WTC11 (cell line): ENCODE results near the gene PLEKHH1. TPM values are rescaled to one million over a fixed set of nuclear protein-coding genes. Genes with fewer than 3 reads are reported as not detected.

Experiments
- ATAC-seq: fragments of 200-7000 bp; cut with Tn5 transposase; 2 replicates; pipeline ENCODE4 v1.10.0; 2021; ENCODE audit warnings: mild to moderate bottlenecking, moderate library complexity
- CTCF ChIA-PET: fragments of 300-600 bp; sonication (Branson Sonifier 250); formaldehyde crosslinking; loops from one replicate; lab custom pipeline; 2021; ENCODE audit warnings: antibody characterized with exemption; lab: Charles Lee
- POLR2A ChIA-PET: fragments of 350-600 bp; sonication (Branson Sonifier 250); formaldehyde crosslinking; loops from one replicate; lab custom pipeline; 2021; ENCODE audit warnings: antibody characterized with exemption; lab: Charles Lee
- DNase-seq: peaks from one replicate; pipeline ENCODE4 v3.0.0; 2021; ENCODE audit warnings: low spot score
- H3K27ac Mint-ChIP-seq: 2 replicates; pipeline ENCODE4 v1.8.0; 2021; ENCODE audit warnings: mixed read lengths
- H3K27me3 Mint-ChIP-seq: 2 replicates; pipeline ENCODE4 v1.8.0; 2021; ENCODE audit warnings: low read depth, mild to moderate bottlenecking, moderate library complexity, mixed read lengths
- H3K36me3 Mint-ChIP-seq: 2 replicates; pipeline ENCODE4 v1.8.0; 2021; ENCODE audit warnings: mixed read lengths
- H3K4me1 Mint-ChIP-seq: 2 replicates; pipeline ENCODE4 v1.8.0; 2022; ENCODE audit warnings: mixed read lengths
- H3K4me3 Mint-ChIP-seq: 2 replicates; pipeline ENCODE4 v1.8.0; 2021; ENCODE audit warnings: mild to moderate bottlenecking, moderate library complexity, mixed read lengths
- H3K9me3 Mint-ChIP-seq: 2 replicates; pipeline ENCODE4 v1.8.0; 2021; ENCODE audit warnings: mixed read lengths
- AR ChIP-seq: fragments of 250-450 bp; sonication (Bioruptor Pico); IDR thresholded peaks from 2 replicates; pipeline ENCODE4 v1.9.0; 2021; ENCODE audit warnings: mild to moderate bottlenecking
- ATF1 ChIP-seq: sonication (generic); formaldehyde crosslinking; IDR thresholded peaks from 2 replicates; pipeline ENCODE4 v1.8.1; 2023; ENCODE audit warnings: mild to moderate bottlenecking, moderate library complexity, missing genetic modification reagents
- ATF3 ChIP-seq: sonication (generic); formaldehyde crosslinking; conservative IDR thresholded peaks from 2 replicates; pipeline ENCODE4 v1.8.1; 2022; ENCODE audit warnings: mild to moderate bottlenecking, missing genetic modification reagents
- CREM ChIP-seq: sonication (generic); formaldehyde crosslinking; IDR thresholded peaks from 2 replicates; pipeline ENCODE4 v1.8.1; 2022; ENCODE audit warnings: mild to moderate bottlenecking, missing genetic modification reagents, moderate library complexity
- EMX1 ChIP-seq: fragments of 250-450 bp; sonication (Bioruptor Pico); IDR thresholded peaks from 2 replicates; pipeline ENCODE4 v1.8.0; 2021; ENCODE audit warnings: mild to moderate bottlenecking
- JAZF1 ChIP-seq: fragments of 250-450 bp; sonication (Bioruptor Pico); IDR thresholded peaks from 2 replicates; pipeline ENCODE4 v1.9.0; 2021; ENCODE audit warnings: moderate library complexity, mild to moderate bottlenecking, inconsistent platforms
- JUN ChIP-seq: sonication (generic); formaldehyde crosslinking; IDR thresholded peaks from 2 replicates; pipeline ENCODE4 v1.8.0; 2023; ENCODE audit warnings: mild to moderate bottlenecking, missing genetic modification reagents
- KAT7 ChIP-seq: sonication (generic); formaldehyde crosslinking; IDR thresholded peaks from 2 replicates; pipeline ENCODE4 v1.8.1; 2023; ENCODE audit warnings: missing genetic modification reagents, mild to moderate bottlenecking, borderline replicate concordance
- MLX ChIP-seq: sonication (generic); formaldehyde crosslinking; IDR thresholded peaks from 2 replicates; pipeline ENCODE4 v1.8.1; 2023; ENCODE audit warnings: mild to moderate bottlenecking, missing genetic modification reagents, moderate library complexity
- NR3C1 ChIP-seq: sonication (generic); formaldehyde crosslinking; conservative IDR thresholded peaks from 2 replicates; pipeline ENCODE4 v1.8.1; 2023; ENCODE audit warnings: low read depth, mild to moderate bottlenecking, missing genetic modification reagents
- OVOL2 ChIP-seq: fragments of 250-450 bp; sonication (Bioruptor Pico); IDR thresholded peaks from 2 replicates; pipeline ENCODE4 v1.9.0; 2021; ENCODE audit warnings: mild to moderate bottlenecking, borderline replicate concordance
- PRRX2 ChIP-seq: fragments of 250-450 bp; sonication (Bioruptor Pico); IDR thresholded peaks from 2 replicates; pipeline ENCODE4 v1.8.0; 2021; ENCODE audit warnings: mild to moderate bottlenecking
- SMAD4 ChIP-seq: sonication (generic); formaldehyde crosslinking; IDR thresholded peaks from 2 replicates; pipeline ENCODE4 v1.8.0; 2022; ENCODE audit warnings: mild to moderate bottlenecking, missing genetic modification reagents
- TEAD4 ChIP-seq: sonication (generic); formaldehyde crosslinking; IDR thresholded peaks from 2 replicates; pipeline ENCODE4 v1.8.0; 2022; ENCODE audit warnings: mild to moderate bottlenecking, missing genetic modification reagents
- USF1 ChIP-seq: sonication (generic); formaldehyde crosslinking; IDR thresholded peaks from 2 replicates; pipeline ENCODE4 v1.8.0; 2022; ENCODE audit warnings: mild to moderate bottlenecking, missing genetic modification reagents
- ZNF317 ChIP-seq: sonication (generic); formaldehyde crosslinking; IDR thresholded peaks from 2 replicates; pipeline ENCODE4 v1.8.1; 2023; ENCODE audit warnings: low read depth, mild to moderate bottlenecking, moderate library complexity, missing genetic modification reagents, borderline replicate concordance
- total RNA-seq: library from RNA; stranded (reverse); gene quantifications from 3 replicates; pipeline ENCODE4 v1.2.3, GENCODE V29; 2021
- TF ChIP-seq, protein P1 (sequence below): fragments of 250-450 bp; sonication (Bioruptor Pico); conservative IDR thresholded peaks from 2 replicates; pipeline ENCODE4 v1.9.0; 2021; ENCODE audit warnings: mild to moderate bottlenecking
- TF ChIP-seq, protein P2 (sequence below): sonication (generic); formaldehyde crosslinking; IDR thresholded peaks from 2 replicates; pipeline ENCODE4 v1.8.1; 2023; ENCODE audit warnings: mild to moderate bottlenecking, missing genetic modification reagents
- TF ChIP-seq, protein P3 (sequence below): fragments of 250-450 bp; sonication (Bioruptor Pico); IDR thresholded peaks from 2 replicates; pipeline ENCODE4 v2.1.2; 2022; ENCODE audit warnings: mild to moderate bottlenecking, moderate library complexity

The PLEKHH1 gene
- total RNA-seq, 1 experiment from 2014 or later, result 48.3 TPM

- peaks cover 10% of the 10 kb centered on the region for H3K27me3 Mint-ChIP-seq
- DNase-seq (no peak), ATAC-seq (no peak)
- ChIA-PET POLR2A (interaction anchor here (1.0 kb wide), 1 partner anchor 33 kb away, joined by 4 read pairs; no protein-coding TSS in a partner anchor), CTCF (no interaction called here)
- H3K36me3 Mint-ChIP-seq, result peaks cover 18% of the 10 kb centered on the region
- H3K9me3 Mint-ChIP-seq, result peaks cover 18% of the 10 kb centered on the region
- H3K4me1 Mint-ChIP-seq, result peaks cover 23% of the 10 kb centered on the region
- TF ChIP-seq KAT7 (CRISPR knock-in tag) (no peak), ZNF317 (peak; percentile 81; the same call in 1 of the 2 replicates), EMX1 (CRISPR knock-in tag) (no peak), ATF3 (CRISPR knock-in tag) (no peak)
- H3K4me3 Mint-ChIP-seq, result no peak overlapping the region
- no peak overlapping the region for H3K27ac Mint-ChIP-seq
Observed at GRCh38 chr14:67490196-67490595, 42.9 kb upstream of the PLEKHH1 start.

DNA sequence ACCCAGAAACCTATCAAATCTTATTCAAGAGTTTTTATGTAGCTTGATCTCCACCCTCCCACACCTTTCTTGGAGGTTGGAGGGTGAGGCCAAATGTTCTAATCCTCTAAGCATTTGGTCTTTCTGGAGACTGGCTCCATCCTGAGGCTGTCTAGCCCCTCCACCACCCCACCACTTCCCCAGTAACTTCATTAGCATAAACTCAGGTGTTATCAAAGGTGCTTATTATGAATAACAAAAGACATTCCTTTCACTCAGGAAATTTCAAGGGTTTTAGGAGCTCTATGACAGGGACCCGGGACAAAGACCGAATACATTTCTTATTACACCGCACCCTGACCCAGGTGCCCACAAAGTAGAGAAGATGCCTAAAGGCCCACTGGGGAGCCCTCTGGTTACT lies 41.8 kb upstream of the PLEKHH1 start:
- Mint-ChIP-seq H3K4me3 (no peak overlapping the region), H3K9me3 (peaks cover 18% of the 10 kb centered on the region), H3K36me3 (peaks cover 18% of the 10 kb centered on the region), H3K4me1 (peaks cover 23% of the 10 kb centered on the region), H3K27me3 (peaks cover 10% of the 10 kb centered on the region), H3K27ac (no peak overlapping the region)
- ChIA-PET CTCF (interaction anchor here (0.8 to 2.4 kb wide), 7 partner anchors 11 to 80 kb away, joined by 3 to 13 read pairs (median 5); no protein-coding TSS in a partner anchor), POLR2A (no interaction called here)
- TF ChIP-seq AR (CRISPR knock-in tag), result no peak
- no peak for TF ChIP-seq MLX (CRISPR knock-in tag)
- TF ChIP-seq, protein P1, sequence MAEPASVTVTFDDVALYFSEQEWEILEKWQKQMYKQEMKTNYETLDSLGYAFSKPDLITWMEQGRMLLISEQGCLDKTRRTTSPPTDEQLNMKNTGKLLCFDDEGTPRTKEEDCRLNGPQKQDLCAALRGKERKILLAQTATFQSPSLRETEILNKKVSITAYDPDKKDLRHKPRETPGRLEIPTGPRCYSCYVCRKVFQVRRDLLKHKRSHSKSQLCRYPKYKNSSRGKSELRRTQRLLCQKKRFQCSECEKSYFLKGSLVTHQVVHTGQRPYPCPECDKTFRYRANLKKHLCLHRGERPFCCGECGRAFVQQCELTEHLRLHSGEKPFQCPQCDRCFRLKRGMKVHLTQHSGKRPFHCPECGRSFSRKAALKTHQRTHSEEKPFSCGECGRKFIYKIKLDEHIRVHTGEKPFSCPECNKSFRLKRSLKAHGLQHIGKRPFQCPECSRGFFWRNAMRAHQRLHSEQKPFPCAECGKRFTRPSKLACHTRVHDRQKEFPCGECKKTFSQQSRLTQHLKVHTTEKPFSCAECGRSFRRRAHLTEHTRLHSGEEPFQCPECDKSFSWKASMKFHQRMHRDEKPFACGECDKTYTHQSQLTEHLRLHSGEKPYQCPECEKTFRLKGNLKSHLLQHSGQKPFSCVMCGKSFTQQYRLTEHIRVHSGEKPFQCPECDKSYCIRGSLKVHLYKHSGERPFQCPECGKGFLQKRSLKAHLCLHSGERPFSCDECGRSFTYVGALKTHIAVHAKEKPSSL (CRISPR knock-in tag), result no peak
- no peak for TF ChIP-seq SMAD4
- no peak for TF ChIP-seq NR3C1 (CRISPR knock-in tag)
- TF ChIP-seq TEAD4 (CRISPR knock-in tag), result no peak
- TF ChIP-seq JUN (CRISPR knock-in tag), result no peak
- TF ChIP-seq, protein P2, sequence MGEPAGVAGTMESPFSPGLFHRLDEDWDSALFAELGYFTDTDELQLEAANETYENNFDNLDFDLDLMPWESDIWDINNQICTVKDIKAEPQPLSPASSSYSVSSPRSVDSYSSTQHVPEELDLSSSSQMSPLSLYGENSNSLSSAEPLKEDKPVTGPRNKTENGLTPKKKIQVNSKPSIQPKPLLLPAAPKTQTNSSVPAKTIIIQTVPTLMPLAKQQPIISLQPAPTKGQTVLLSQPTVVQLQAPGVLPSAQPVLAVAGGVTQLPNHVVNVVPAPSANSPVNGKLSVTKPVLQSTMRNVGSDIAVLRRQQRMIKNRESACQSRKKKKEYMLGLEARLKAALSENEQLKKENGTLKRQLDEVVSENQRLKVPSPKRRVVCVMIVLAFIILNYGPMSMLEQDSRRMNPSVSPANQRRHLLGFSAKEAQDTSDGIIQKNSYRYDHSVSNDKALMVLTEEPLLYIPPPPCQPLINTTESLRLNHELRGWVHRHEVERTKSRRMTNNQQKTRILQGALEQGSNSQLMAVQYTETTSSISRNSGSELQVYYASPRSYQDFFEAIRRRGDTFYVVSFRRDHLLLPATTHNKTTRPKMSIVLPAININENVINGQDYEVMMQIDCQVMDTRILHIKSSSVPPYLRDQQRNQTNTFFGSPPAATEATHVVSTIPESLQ (CRISPR knock-in tag), result no peak
- TF ChIP-seq, protein P3, sequence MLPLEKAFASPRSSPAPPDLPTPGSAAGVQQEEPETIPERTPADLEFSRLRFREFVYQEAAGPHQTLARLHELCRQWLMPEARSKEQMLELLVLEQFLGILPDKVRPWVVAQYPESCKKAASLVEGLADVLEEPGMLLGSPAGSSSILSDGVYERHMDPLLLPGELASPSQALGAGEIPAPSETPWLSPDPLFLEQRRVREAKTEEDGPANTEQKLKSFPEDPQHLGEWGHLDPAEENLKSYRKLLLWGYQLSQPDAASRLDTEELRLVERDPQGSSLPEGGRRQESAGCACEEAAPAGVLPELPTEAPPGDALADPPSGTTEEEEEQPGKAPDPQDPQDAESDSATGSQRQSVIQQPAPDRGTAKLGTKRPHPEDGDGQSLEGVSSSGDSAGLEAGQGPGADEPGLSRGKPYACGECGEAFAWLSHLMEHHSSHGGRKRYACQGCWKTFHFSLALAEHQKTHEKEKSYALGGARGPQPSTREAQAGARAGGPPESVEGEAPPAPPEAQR (CRISPR knock-in tag), result no peak
- TF ChIP-seq ATF1 (CRISPR knock-in tag), result no peak
- no peak for TF ChIP-seq CREM (CRISPR knock-in tag)
- no peak for TF ChIP-seq JAZF1 (CRISPR knock-in tag)
- no peak for TF ChIP-seq PRRX2 (CRISPR knock-in tag)
- TF ChIP-seq OVOL2 (CRISPR knock-in tag), result no peak
- no peak for TF ChIP-seq USF1 (CRISPR knock-in tag)
- ATAC-seq (peak; percentile 32), DNase-seq (no peak)
